Prostate gland (tissue), 1 donor: ENCODE measurements around the gene RAB11FIP2.

Experiments
- POLR2A ChIP-seq: fragments of 450-650 bp; IDR thresholded peaks from one replicate; pipeline ENCODE4 v1.6.1; 2016; ENCODE audit warnings: antibody characterized with exemption, mild to moderate bottlenecking
- POLR2AphosphoS5 ChIP-seq: sonication (generic); formaldehyde crosslinking; IDR thresholded peaks from one replicate; pipeline ENCODE4 v1.6.1; 2017; ENCODE audit warnings: antibody characterized with exemption

DNA sequence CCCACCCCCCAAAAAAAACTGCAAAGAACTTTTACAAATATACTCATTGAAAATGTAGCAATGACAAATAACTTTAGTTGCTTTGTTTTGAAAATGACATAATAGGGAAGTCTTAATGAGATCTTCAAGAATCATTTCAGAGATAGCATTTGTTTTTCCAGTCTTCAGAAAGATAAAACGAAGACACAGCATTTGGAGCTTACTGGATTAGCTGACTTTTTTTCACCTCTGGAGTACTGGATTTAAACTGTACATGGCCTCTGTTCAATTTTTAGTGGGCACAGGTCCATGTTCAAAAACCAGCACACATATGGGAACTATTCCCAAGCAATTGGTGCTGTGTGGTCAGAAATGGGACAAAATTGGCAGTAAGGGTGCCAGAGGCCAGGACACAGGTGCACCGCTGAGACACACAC lies 3.9 kb downstream of the RAB11FIP2 start:
- TF ChIP-seq POLR2A (no peak), POLR2AphosphoS5 (no peak)
